ENCODE results near the gene C11orf71.

DNA sequence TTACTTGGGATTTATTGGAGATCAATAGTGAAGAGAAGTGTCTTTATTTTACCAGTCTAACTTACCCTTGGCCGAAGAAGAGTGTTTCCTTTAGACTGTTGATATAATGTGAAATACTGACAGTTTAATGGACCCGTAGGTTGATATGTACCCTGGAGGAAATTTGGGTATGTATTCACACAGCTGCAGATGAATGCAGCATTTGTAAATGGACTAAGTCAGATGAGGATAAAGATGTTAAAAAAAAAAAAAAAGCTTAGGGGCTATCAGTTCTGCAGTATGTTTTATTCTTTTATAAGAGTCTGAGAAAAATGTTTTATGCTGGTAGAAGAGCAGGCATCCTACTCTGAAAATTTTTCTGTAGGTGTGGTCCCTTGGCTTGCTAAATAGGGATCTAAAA lies 41.6 kb upstream of the C11orf71 start:
- TF ChIP-seq, protein P1, sequence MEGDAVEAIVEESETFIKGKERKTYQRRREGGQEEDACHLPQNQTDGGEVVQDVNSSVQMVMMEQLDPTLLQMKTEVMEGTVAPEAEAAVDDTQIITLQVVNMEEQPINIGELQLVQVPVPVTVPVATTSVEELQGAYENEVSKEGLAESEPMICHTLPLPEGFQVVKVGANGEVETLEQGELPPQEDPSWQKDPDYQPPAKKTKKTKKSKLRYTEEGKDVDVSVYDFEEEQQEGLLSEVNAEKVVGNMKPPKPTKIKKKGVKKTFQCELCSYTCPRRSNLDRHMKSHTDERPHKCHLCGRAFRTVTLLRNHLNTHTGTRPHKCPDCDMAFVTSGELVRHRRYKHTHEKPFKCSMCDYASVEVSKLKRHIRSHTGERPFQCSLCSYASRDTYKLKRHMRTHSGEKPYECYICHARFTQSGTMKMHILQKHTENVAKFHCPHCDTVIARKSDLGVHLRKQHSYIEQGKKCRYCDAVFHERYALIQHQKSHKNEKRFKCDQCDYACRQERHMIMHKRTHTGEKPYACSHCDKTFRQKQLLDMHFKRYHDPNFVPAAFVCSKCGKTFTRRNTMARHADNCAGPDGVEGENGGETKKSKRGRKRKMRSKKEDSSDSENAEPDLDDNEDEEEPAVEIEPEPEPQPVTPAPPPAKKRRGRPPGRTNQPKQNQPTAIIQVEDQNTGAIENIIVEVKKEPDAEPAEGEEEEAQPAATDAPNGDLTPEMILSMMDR (IDR thresholded peaks at IDR 0.05), result no peak
- TF ChIP-seq POLR2AphosphoS5 (IDR thresholded peaks at IDR 0.05) (no peak), EP300 (IDR thresholded peaks at IDR 0.05) (no peak)

Measured in suprapubic skin (tissue), 4 donors.